OCI-LY3 (cell line): ENCODE data around the gene ELANE.

ENCODE experiments used
- CTCF ChIP-seq: fragments of 200-600, 300-600 bp; sonication (generic); IDR thresholded peaks from 2 replicates; pipeline ENCODE4 v1.5.1; 2014; ENCODE audit warnings: antibody characterized with exemption, low read length, low read depth
- EZH2phosphoT487 ChIP-seq: fragments of 200-600 bp; shearing (Covaris generic); IDR thresholded peaks from 2 replicates; pipeline ENCODE4 v1.6.1; 2018; ENCODE audit warnings: antibody characterized with exemption, mixed run types, low read depth

- no peak for TF ChIP-seq CTCF
- TF ChIP-seq EZH2phosphoT487: no peak
Observed at GRCh38 chr19:845707-846521, 6.2 kb upstream of the ELANE start.
